Right kidney (tissue), 1 donor: Measurements from ENCODE around the gene C5orf63.
"Not testable (repeated sequence)": the region's sequence is repeated elsewhere in the genome, so short reads cannot be mapped to it uniquely, and the experiment has no call there.

Experiments
- DNase-seq: peaks from one replicate; pipeline ENCODE4 v3.0.0-alpha.2; 2016

The C5orf63 gene

DNA sequence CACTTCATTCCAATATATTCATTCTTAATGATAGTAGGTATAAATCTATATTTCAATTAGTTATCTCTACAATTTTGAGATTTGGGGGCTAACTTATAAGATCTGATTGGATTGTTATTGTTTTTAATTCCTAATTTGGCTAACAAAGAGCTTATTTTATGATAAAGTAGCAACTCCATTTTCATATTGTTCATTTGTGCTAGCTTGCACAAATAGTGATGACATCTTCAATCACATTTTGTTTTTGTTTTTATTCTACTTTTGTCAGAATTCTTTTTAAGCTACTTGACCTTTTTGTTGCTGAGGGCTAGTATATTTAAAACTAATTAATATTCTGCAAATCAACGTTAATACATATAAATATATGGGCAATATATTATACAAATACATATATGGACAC is 65.8 kb downstream of the C5orf63 start:
- no peak for DNase-seq

DNA sequence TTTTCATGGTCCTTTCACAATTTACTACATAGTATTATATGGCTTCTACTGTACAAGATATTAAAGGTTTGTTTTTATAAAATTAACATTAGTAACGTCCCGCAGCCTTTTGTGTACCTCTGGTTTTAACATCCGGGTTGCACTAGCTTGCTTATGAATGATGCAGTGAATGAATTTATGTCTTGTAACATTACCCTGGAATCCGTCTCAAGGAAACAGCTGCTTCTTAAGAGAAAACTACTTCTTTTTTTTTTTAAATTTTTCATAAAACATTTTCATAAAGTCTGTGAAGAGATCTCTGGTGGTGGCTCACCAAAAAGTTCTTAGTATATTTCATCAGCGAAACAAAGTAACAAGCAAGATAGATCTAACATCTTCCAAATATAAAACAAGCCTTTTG is 66.6 kb downstream of the C5orf63 start:
- no peak for DNase-seq

GRCh38 chr5:127005282-127005681 is 68.0 kb downstream of the C5orf63 start:
- DNase-seq = not testable (repeated sequence)

DNA sequence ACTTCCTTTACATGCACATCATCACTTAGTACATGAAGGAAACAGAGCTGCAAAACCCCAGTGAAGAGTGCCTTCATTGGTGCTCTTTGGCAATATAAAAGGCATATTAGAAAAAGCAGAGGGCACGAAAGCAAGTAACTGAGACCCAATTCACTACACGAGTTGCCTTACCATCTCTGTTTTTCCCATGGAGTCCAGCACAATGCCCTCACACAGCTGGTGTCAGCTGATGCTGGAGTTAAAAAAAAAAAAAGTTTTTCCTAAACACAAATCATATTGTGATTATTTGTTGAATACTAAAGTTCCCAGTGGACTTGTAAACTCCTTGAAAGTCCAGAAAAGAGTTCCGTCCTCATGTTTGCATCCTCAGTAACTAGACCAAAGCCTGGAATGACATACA is 68.6 kb downstream of the C5orf63 start:
- DNase-seq = no peak

DNA sequence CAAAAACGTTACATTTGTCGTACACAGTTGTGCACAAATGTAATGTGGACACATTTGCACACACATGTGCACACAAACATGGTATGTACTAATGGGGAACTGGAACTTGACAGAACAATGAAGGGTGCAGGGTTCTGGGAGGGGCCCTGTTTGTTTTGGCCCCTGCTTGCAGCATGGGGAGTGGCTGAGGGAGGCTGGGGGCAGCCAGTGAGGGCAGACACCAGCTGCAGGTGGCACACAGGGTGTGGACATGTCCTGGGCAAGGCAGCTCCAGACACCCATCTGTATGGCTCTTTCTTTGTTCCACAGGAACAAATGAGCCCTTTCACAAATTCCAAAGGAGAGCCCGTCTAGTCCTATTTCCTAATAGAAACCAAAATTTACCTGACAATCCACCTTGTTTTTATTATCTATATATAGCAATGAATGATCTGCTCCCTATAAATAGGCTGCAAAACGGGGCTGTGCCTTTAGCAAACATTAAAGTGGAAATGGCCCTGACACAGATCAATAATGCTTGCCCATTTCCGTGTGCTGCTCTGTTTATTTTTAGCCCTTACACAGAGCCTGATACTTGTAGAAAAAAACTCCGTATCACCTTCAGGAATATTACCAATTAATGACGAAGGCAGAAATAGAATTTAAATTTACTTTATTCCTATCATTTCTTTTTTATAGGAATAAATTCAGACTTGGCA is 69.4 kb downstream of the C5orf63 start:
- no peak for DNase-seq

GRCh38 chr5:127002390-127002789 is 70.9 kb downstream of the C5orf63 start:
- DNase-seq = no peak

GRCh38 chr5:127001621-127002296 is 71.5 kb downstream of the C5orf63 start:
- no peak for DNase-seq
